CD4-positive, alpha-beta memory T cell (primary cell): ENCODE results near the gene CHRNA5. TPM values are rescaled to one million over a fixed set of nuclear protein-coding genes. Genes with fewer than 3 reads are reported as not detected.

ENCODE experiments used
- CTCF ChIA-PET: fragments of 350-600 bp; sonication (Branson Sonifier 250); formaldehyde crosslinking; loops from one replicate; lab custom pipeline; 2021; ENCODE audit warnings: inconsistent platforms; ENCODE audit not compliant: partially characterized antibody; lab: Charles Lee
- POLR2A ChIA-PET: fragments of 350-600 bp; sonication (Branson Sonifier 250); formaldehyde crosslinking; loops from one replicate; lab custom pipeline; 2021; ENCODE audit not compliant: partially characterized antibody; lab: Charles Lee
- DNase-seq, 5 donors: peaks; one replicate each; pipeline versions ENCODE4 v3.0.0 to v3.0.0-alpha.2; 2020 to 2022; ENCODE audit warnings: mixed read lengths in 1 of 5
- H3K27ac ChIP-seq: one replicate; pipeline ENCODE4 v1.7.0; 2013; ENCODE audit warnings: low read depth, low read length
- H3K27me3 ChIP-seq: 2 replicates; pipeline ENCODE4 v1.7.0; 2013; ENCODE audit warnings: mild to moderate bottlenecking, low read length, moderate library complexity; ENCODE audit not compliant: insufficient read depth
- H3K36me3 ChIP-seq: 2 replicates; pipeline ENCODE4 v1.7.0; 2013; ENCODE audit warnings: mild to moderate bottlenecking, low read length, moderate library complexity; ENCODE audit not compliant: insufficient read depth
- H3K4me1 ChIP-seq: 2 replicates; pipeline ENCODE4 v1.7.0; 2013; ENCODE audit warnings: mild to moderate bottlenecking, low read length, moderate library complexity; ENCODE audit not compliant: insufficient read depth
- H3K4me3 ChIP-seq, 2 donors: one replicate each; pipeline ENCODE4 v1.7.0; 2013; ENCODE audit warnings: low read length in 2 of 2, mild to moderate bottlenecking in 1 of 2
- H3K9me3 ChIP-seq, 2 donors: one replicate each; pipeline ENCODE4 v1.7.0; 2013; ENCODE audit warnings: low read length in 2 of 2, control low read depth in 1 of 2; ENCODE audit not compliant: control insufficient read depth in 1 of 2
- H3K27ac Mint-ChIP-seq, 7 donors: one replicate each; pipeline ENCODE4 v1.8.0; 2020 to 2021; ENCODE audit warnings: mixed read lengths in 7 of 7, mild to moderate bottlenecking in 6 of 7, inconsistent platforms in 3 of 7, moderate library complexity in 3 of 7
- H3K27me3 Mint-ChIP-seq, 2 donors: one replicate each; pipeline ENCODE4 v1.8.0; 2020 to 2021; ENCODE audit warnings: mixed read lengths in 2 of 2
- H3K36me3 Mint-ChIP-seq, 2 donors: one replicate each; pipeline ENCODE4 v1.8.0; 2020 to 2021; ENCODE audit warnings: mixed read lengths in 2 of 2, inconsistent platforms in 1 of 2, mild to moderate bottlenecking in 1 of 2
- H3K4me1 Mint-ChIP-seq, 4 donors: one replicate each; pipeline ENCODE4 v1.8.0; 2020 to 2021; ENCODE audit warnings: mixed read lengths in 4 of 4, mild to moderate bottlenecking in 1 of 4
- H3K4me3 Mint-ChIP-seq, 8 donors: one replicate each; pipeline ENCODE4 v1.8.0; 2020 to 2021; ENCODE audit warnings: mixed read lengths in 8 of 8, mild to moderate bottlenecking in 7 of 8, moderate library complexity in 6 of 8, inconsistent platforms in 3 of 8
- H3K9me3 Mint-ChIP-seq, 8 donors: one replicate each; pipeline ENCODE4 v1.8.0; 2020 to 2021; ENCODE audit warnings: mixed read lengths in 8 of 8, mild to moderate bottlenecking in 5 of 8, inconsistent platforms in 3 of 8, moderate library complexity in 1 of 8
- intact Hi-C: fragments of 100-400 bp; cut with micrococcal nuclease; formaldehyde crosslinking; loops from one replicate; pipeline ENCODE4 v1.15.1; 2023
- polyA plus RNA-seq, 2 donors: library from polyadenylated mRNA; unstranded; fragments of 300-500 nt; fragmentation: Illumina TruSeq; gene quantifications; one replicate each; pipeline ENCODE4 v1.2.3, GENCODE V29; 2021
- total RNA-seq, 2 experiments: library from RNA; stranded (reverse); gene quantifications; one replicate each; pipeline ENCODE4 v1.2.3, GENCODE V29; 2021

CHRNA5 gene
- total and polyA plus RNA-seq, 4 experiments from 2014 or later: 0.07 to 1.6 (median 1.0) TPM

DNA sequence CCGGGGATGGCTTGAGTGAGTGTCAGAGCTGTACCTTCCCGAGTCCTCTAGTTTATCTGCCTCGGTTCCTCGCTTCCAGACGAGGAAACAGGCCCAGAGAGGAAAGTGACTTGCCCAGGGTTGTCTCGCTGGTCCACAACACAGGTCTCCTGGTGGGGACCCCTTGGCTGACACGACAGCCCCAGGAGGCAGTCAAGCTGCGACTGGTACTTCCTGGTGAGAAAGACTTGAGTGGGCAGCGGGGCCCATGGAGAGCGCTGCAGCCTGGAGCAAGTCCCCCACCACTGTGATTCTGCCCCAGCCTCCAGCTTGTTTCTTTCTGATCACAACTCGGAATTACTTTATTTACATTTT lies 600 bp upstream of the CHRNA5 start:
- Mint-ChIP-seq H3K27me3 (peaks cover 2 to 10% of the 10 kb centered on the region in 2 donors), H3K4me3 (peak overlapping the region; percentile 84 to 98 (median 86)), H3K4me1 (peaks cover 7 to 24% (median 17%) of the 10 kb centered on the region in 4 donors), H3K9me3 (no peaks in the 10 kb centered on the region), H3K36me3 (peaks cover 0 to 2% of the 10 kb centered on the region in 2 donors), H3K27ac (peak overlapping the region in 6 of 7 donors; percentile 25 to 75 (median 59))
- peak in 1 of 5 donors; percentile 43 for DNase-seq
- intact Hi-C loops: loop anchor here (2.0 kb wide), 1 partner anchor 24 kb away; the partner anchor contains the start of gene PSMA4
- no peaks in the 10 kb centered on the region for H3K9me3 ChIP-seq
- ChIA-PET CTCF (interaction anchor here (0.5 to 0.8 kb wide), 2 partner anchors 25 to 608 kb away, joined by 3 to 6 read pairs; partner anchors contain the start of gene PSMA4), POLR2A (interaction anchor here (0.7 to 4.8 kb wide), 7 partner anchors 12 to 416 kb away, joined by 3 to 45 read pairs (median 4); partner anchors contain the start of genes IDH3A, IREB2 and PSMA4)
- H3K4me3 ChIP-seq: peak overlapping the region in 1 of 2 donors; percentile 57
- H3K27ac ChIP-seq: peak overlapping the region; percentile 30
- H3K4me1 ChIP-seq: peaks cover 18% of the 10 kb centered on the region
- no peaks in the 10 kb centered on the region for H3K36me3 ChIP-seq
- peaks cover 8% of the 10 kb centered on the region for H3K27me3 ChIP-seq

GRCh38 chr15:78565951-78566774 lies 843 bp downstream of the CHRNA5 start:
- DNase-seq: peak in 1 of 5 donors; percentile 2
- Histone ChIP-seq H3K4me3 (peak overlapping the region; percentile 49 to 57), H3K36me3 (no peaks in the 10 kb centered on the region), H3K9me3 (no peaks in the 10 kb centered on the region), H3K4me1 (peaks cover 18% of the 10 kb centered on the region), H3K27me3 (peaks cover 8% of the 10 kb centered on the region), H3K27ac (no peak overlapping the region)
- Mint-ChIP-seq H3K27ac (peak overlapping the region; percentile 6 to 88 (median 67)), H3K4me1 (peaks cover 7 to 24% (median 17%) of the 10 kb centered on the region in 4 donors), H3K4me3 (peak overlapping the region; percentile 87 to 93 (median 90)), H3K27me3 (peaks cover 2 to 10% of the 10 kb centered on the region in 2 donors), H3K36me3 (peaks cover 0 to 2% of the 10 kb centered on the region in 2 donors), H3K9me3 (no peaks in the 10 kb centered on the region)
- CTCF ChIA-PET: interaction anchor here (1.1 kb wide), 1 partner anchor 73 kb away, joined by 3 read pairs; no protein-coding TSS in a partner anchor
- intact Hi-C loops: loop anchor here (2.0 kb wide), 1 partner anchor 25 kb away; the partner anchor contains the start of gene PSMA4
- POLR2A ChIA-PET: interaction anchor here (2.0 to 4.8 kb wide), 2 partner anchors 25 to 129 kb away, joined by 10 to 45 read pairs; partner anchors contain the start of genes IREB2 and PSMA4

GRCh38 chr15:78567531-78567930 lies 2.2 kb downstream of the CHRNA5 start:
- no peak overlapping the region for H3K27ac ChIP-seq
- H3K27ac Mint-ChIP-seq: no peak overlapping the region
- peaks cover 2 to 10% of the 10 kb centered on the region in 2 donors for H3K27me3 Mint-ChIP-seq
- no peaks in the 10 kb centered on the region for H3K9me3 ChIP-seq
- DNase-seq: no peak
- intact Hi-C loops: no loop called here
- CTCF ChIA-PET: interaction anchor here (0.5 kb wide), 1 partner anchor 13 kb away, joined by 7 read pairs; no protein-coding TSS in a partner anchor
- H3K4me1 Mint-ChIP-seq: peaks cover 7 to 24% (median 17%) of the 10 kb centered on the region in 4 donors
- H3K4me3 ChIP-seq: no peak overlapping the region
- no peaks in the 10 kb centered on the region for H3K36me3 ChIP-seq
- peaks cover 0 to 2% of the 10 kb centered on the region in 2 donors for H3K36me3 Mint-ChIP-seq
- peaks cover 8% of the 10 kb centered on the region for H3K27me3 ChIP-seq
- no peaks in the 10 kb centered on the region for H3K9me3 Mint-ChIP-seq
- H3K4me1 ChIP-seq: peaks cover 18% of the 10 kb centered on the region
- H3K4me3 Mint-ChIP-seq: peak overlapping the region in 3 of 8 donors; percentile 9 to 41 (median 38)
- POLR2A ChIA-PET: no interaction called here

- H3K4me1 ChIP-seq: peaks cover 9% of the 10 kb centered on the region
- H3K4me3 Mint-ChIP-seq: no peak overlapping the region
- H3K4me3 ChIP-seq: no peak overlapping the region
- no peak overlapping the region for H3K27ac Mint-ChIP-seq
- H3K36me3 Mint-ChIP-seq: no peaks in the 10 kb centered on the region
- peaks cover 2 to 10% of the 10 kb centered on the region in 2 donors for H3K27me3 Mint-ChIP-seq
- no peaks in the 10 kb centered on the region for H3K9me3 Mint-ChIP-seq
- intact Hi-C loops: no loop called here
- peaks cover 4 to 15% (median 9%) of the 10 kb centered on the region in 4 donors for H3K4me1 Mint-ChIP-seq
- POLR2A ChIA-PET: no interaction called here
- CTCF ChIA-PET: no interaction called here
- no peak overlapping the region for H3K27ac ChIP-seq
- no peaks in the 10 kb centered on the region for H3K36me3 ChIP-seq
- H3K27me3 ChIP-seq: peaks cover 8% of the 10 kb centered on the region
- DNase-seq: no peak
- no peaks in the 10 kb centered on the region for H3K9me3 ChIP-seq
Observed at GRCh38 chr15:78570710-78571109, 5.4 kb downstream of the CHRNA5 start.

DNA sequence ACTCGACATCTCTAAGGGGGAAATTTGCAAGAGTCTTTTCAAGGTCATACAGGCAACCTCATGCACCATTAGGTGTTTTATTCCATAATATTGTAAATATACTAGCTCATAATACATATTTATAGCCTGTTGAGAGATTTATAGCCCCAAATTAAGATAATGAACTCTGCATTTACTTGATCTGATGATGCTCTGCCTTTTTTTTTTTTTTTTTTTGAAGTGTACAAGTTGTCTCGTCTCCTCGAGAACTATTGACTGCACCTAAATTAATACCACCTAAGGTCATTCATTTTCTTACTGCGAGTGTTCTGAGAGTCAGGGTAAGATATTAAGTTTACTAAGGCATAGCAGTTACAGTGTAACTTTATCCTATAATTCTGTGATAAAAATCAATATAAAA lies 6.1 kb downstream of the CHRNA5 start:
- no peaks in the 10 kb centered on the region for H3K9me3 Mint-ChIP-seq
- Histone ChIP-seq H3K36me3 (no peaks in the 10 kb centered on the region), H3K27ac (no peak overlapping the region), H3K4me3 (no peak overlapping the region), H3K9me3 (no peaks in the 10 kb centered on the region), H3K27me3 (peaks cover 3% of the 10 kb centered on the region), H3K4me1 (peaks cover 3% of the 10 kb centered on the region)
- H3K27me3 Mint-ChIP-seq: peaks cover 2 to 6% of the 10 kb centered on the region in 2 donors
- no peak overlapping the region for H3K4me3 Mint-ChIP-seq
- peaks cover under 1 to 10% (median 4%) of the 10 kb centered on the region in 4 donors for H3K4me1 Mint-ChIP-seq
- DNase-seq: no peak
- POLR2A ChIA-PET: no interaction called here
- CTCF ChIA-PET: no interaction called here
- intact Hi-C loops: no loop called here
- H3K36me3 Mint-ChIP-seq: no peaks in the 10 kb centered on the region
- H3K27ac Mint-ChIP-seq: peak overlapping the region in 1 of 7 donors; percentile 5

- intact Hi-C loops: no loop called here
- H3K27me3 ChIP-seq: no peaks in the 10 kb centered on the region
- Mint-ChIP-seq H3K27ac (no peak overlapping the region), H3K27me3 (no peaks in the 10 kb centered on the region), H3K4me1 (no peaks in the 10 kb centered on the region), H3K36me3 (no peaks in the 10 kb centered on the region), H3K4me3 (no peak overlapping the region), H3K9me3 (no peaks in the 10 kb centered on the region)
- H3K4me3 ChIP-seq: no peak overlapping the region
- ChIA-PET CTCF (interaction anchor here (0.7 kb wide), 1 partner anchor 609 kb away, joined by 3 read pairs; no protein-coding TSS in a partner anchor), POLR2A (no interaction called here)
- H3K4me1 ChIP-seq: no peaks in the 10 kb centered on the region
- DNase-seq: no peak
- no peaks in the 10 kb centered on the region for H3K9me3 ChIP-seq
- no peak overlapping the region for H3K27ac ChIP-seq
- H3K36me3 ChIP-seq: no peaks in the 10 kb centered on the region
Observed at GRCh38 chr15:78573416-78573815, 8.1 kb downstream of the CHRNA5 start.

DNA sequence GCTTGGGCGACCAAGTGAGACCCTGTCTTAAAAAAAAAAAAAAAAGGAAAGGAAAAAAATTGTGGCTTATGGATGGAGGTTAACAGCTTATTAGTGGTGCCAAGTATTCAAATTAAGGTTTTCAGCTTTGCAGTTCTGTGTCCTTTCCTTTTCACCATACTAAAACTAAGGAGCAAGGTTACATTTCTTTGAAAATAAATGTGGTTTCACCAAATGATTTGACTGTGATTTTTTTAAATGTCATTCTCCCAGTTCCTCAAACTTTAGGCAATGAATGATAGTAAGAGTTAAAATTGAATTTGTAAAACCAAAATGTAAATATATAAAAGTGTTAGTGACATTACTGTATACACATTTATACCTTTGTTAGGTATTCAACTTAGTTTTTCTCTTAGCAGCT lies 9.6 kb downstream of the CHRNA5 start:
- Mint-ChIP-seq H3K9me3 (no peaks in the 10 kb centered on the region), H3K4me3 (no peak overlapping the region), H3K27me3 (peaks cover 2% of the 10 kb centered on the region in 2 donors), H3K36me3 (no peaks in the 10 kb centered on the region), H3K4me1 (no peaks in the 10 kb centered on the region), H3K27ac (no peak overlapping the region)
- ChIA-PET POLR2A (no interaction called here), CTCF (no interaction called here)
- intact Hi-C loops: no loop called here
- H3K36me3 ChIP-seq: no peaks in the 10 kb centered on the region
- no peaks in the 10 kb centered on the region for H3K27me3 ChIP-seq
- H3K4me1 ChIP-seq: no peaks in the 10 kb centered on the region
- no peaks in the 10 kb centered on the region for H3K9me3 ChIP-seq
- H3K27ac ChIP-seq: no peak overlapping the region
- no peak overlapping the region for H3K4me3 ChIP-seq
- no peak for DNase-seq
